GM18526 (cell line): ENCODE data around the gene METTL26.

Source experiments
- POLR2A ChIP-seq: IDR thresholded peaks from 3 replicates; pipeline ENCODE4 v1.6.1; 2011; ENCODE audit not compliant: insufficient read length; ENCODE audit errors: extremely low read depth

The METTL26 gene

DNA sequence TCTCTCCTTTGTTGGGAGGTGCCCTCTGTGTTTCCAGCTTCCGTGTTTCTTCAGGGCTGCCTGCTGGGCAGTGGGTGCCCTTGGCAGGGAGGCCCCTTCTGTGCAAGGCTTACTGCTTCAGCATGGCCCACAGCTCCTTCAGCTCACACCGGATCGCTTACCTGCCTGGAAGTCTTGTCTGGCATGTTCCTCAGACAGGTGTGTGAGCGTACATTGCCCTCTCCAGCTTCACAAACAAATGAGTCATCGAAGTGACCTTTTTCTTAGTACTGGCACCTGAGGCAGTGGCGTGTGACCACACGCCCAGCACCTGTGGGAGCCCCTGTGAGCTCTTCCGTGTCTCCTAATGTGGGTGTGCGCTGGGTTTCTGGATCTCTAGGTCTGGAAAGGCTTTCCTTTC, 42.7 kb downstream of the METTL26 start:
- no peak for TF ChIP-seq POLR2A

DNA sequence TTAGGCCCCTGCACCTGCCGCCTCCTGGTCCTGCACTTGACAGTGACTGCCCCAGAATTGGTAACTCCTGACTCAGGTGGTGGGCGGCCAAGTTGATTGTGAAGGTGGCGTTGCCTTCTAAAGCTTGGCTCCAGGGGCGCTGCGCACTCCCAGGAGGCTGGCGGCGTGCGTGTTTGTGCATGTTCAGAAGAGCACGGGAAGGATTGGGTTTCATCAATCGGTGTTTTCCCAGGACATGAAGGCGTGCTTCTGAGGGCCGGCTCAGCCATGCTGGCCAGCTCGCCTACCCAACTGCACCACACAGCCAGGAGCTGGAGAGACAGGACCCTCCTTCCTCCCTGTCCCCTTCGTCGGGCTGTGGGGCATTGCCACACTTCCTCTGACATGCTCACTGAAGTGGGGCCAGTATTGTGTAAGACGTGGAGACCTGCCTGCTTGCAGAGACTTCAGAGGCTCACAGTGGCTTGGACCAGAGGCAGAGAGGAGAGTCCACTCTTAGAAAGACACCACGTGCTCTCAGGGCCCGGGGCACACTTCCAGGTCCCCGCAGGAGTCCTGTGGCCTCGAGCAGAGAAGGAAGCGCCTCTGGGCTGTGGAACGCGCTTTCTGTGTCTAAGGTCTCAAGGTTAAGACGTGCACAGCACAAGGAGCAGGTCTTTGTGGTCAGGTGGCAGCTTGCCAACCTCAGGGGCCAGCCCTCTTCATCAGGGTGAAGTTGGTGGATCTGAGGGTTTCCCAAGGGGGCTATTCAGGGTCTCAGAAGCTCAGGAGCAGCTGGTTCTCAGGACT, 43.4 kb downstream of the METTL26 start:
- no peak for TF ChIP-seq POLR2A

DNA sequence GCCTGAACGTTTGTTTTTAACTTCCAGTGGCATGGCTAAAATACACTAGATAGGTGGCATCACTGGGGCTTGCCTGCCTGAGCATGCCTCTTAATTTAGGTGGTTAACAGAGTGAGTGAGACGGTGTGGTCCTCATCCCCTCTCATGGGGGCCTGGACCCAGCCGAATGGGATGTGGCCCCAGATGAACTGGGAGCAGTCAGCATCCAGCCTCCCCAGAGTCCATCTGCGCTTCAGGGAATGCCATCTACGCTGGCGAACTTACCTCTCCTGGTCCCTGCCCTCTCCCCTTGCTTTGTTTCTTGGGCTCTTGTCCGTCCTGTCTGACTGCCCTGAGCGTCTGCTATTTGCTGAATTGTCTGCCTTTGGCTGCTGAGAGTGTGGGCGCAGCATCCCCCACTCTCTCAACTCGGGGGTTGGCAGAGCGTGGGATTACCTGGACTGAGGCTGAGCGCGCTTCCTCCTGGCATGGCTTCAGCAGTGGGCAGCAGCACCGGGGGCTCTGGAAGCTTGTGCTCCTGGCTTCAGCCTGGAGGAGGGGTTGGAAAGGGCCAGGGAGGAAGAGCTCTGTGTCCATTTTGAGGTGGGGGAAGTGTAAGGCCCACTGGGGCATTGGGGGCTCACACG, 44.1 kb downstream of the METTL26 start:
- TF ChIP-seq POLR2A, result no peak

DNA sequence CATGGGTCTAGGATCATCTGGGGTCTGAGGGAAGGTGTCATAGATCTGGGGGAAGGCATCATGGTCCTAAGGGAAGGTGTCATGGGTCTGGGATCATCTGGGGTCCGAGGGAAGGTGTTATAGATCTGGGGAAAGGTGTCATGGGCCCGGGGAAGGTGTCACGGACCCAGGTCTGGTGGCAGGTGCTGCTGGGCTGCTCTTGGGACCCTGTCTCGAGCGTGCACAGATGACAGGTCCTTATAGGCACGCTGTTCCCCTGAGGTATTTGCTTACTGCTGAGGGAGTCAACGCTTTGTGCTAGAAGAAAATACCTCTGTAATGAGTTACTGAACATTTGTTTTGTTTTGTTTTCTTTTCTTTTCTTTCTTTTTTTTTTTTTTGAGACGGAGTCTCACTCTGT, 44.9 kb downstream of the METTL26 start:
- TF ChIP-seq POLR2A, result no peak

DNA sequence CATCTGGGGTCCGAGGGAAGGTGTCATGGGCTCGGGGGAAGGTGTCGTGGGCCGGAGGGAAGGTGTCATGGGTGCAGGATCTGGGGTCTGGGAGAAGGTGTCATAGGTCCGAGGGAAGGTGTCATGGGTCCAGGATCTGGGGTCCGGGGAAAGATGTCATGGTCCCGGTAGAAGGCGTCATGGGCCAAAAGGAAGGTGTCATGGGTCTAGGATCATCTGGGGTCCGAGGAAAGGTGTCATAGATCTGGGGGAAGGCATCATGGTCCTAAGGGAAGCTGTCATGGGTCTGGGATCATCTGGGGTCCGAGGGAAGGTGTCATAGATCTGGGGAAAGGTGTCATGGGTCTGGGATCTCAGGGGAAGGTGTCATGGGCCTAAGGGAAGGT, 45.3 kb downstream of the METTL26 start:
- TF ChIP-seq POLR2A, result no peak

DNA sequence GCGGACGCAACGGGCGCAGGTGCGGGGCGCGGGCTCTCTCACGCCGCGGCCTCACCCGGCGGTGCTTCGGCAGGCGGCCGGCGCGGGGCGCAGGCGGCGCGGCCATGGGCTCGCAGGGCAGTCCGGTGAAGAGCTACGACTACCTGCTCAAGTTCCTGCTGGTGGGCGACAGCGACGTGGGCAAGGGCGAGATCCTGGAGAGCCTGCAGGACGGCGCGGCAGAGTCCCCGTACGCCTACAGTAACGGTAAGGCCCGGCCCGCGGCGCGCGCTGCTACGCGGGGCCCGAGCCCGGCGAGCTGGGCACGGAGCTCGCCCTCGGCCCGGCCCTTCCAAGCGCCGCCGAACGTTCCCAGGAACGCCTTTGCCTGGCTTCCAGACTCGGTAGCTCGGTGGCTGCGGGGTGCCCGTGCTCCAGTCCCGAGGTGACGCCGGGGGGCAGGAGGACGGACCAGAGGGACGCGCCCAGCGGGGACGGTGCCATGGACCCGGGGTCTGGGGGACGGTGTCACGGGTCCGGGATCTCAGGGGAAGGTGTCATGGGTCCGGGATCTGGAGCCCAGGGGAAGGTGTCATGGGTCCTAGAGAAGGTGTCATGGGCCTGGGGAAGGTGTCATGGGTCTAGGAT, 45.8 kb downstream of the METTL26 start:
- TF ChIP-seq POLR2A, result no peak

DNA sequence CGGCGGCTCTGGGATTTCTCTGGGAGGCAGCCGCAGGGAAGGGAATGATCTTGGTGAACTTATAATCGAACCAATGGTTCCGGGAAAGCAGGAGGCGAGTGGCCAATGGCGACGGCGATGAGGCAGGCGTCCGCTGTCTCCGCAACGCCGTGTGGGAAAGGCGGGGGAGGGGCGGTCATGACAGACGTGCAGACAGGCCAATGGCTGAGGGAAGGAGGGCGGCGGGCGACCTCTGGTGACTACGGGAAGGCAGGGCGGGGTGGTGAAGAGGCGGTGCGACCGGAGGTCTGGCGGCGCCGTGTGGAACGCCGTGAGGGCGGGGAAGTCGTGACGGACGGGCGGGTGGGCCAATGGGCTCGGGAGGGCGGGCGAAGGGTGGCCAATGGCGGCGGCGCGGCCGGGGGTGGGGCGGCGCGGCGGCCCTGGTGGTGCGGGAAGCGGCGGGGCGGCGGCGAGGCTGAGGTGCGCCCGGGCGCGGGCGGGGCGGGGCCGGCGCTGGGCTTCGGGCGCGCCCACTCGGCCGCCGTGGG, 46.4 kb downstream of the METTL26 start, which contains the start of gene RAB40C:
TSS of gene RAB40C (plus strand) at position 409 of the 530 bp plus-strand sequence. CDS start 226 bp downstream, outside the sequence.
- peak; percentile 45 for TF ChIP-seq POLR2A

DNA sequence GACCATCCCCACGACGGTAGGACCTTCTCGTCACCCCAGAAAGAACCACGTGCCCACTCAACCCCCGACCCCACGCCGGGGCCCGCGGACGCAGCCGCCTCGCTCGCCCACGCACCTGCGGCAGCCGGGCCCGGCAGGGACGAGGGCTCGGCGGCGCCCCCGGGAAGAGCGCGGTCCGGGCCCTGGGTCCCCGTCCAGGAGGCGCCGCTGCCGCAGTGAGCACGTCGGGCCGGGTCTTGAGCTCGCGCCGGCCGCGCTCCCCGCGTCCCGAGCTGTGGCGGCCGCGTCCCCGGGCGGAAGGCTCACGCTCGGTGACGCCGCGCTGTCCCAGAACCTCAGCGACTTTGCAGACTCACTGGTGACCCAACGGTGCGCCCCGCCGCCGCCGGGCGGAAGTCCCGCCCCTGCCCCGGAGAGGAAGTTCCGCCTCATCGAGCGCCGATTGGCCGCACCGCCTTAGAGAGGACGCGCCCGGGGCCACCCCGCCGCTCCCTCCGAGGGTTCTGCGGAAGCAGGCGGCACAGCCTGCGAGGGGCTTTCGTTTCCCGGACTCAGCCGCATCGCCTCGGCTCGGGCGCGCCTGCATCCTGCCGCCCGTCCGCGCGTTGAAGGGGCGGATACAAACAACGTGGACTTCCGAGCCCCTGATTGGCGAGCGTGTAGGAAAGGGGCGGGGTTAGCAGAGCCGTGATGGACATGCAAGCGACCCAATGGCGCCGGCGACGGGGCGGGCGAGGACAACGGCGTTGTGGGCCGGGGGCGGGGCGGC, 47.0 kb downstream of the METTL26 start:
- TF ChIP-seq POLR2A, result peak; percentile 87

DNA sequence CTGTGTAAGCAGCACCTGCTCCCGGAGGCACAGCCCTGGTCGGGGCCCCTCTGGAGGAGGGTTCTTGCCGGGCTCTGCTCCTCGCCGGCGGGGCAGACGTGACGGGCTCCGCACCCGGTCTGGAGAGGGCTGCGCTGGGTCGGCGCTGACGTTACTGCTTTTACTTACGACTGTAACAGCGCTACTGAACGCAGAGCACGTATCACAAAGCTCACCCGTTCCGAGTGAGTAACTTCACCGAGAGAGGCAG, 47.5 kb downstream of the METTL26 start:
- no peak for TF ChIP-seq POLR2A

DNA sequence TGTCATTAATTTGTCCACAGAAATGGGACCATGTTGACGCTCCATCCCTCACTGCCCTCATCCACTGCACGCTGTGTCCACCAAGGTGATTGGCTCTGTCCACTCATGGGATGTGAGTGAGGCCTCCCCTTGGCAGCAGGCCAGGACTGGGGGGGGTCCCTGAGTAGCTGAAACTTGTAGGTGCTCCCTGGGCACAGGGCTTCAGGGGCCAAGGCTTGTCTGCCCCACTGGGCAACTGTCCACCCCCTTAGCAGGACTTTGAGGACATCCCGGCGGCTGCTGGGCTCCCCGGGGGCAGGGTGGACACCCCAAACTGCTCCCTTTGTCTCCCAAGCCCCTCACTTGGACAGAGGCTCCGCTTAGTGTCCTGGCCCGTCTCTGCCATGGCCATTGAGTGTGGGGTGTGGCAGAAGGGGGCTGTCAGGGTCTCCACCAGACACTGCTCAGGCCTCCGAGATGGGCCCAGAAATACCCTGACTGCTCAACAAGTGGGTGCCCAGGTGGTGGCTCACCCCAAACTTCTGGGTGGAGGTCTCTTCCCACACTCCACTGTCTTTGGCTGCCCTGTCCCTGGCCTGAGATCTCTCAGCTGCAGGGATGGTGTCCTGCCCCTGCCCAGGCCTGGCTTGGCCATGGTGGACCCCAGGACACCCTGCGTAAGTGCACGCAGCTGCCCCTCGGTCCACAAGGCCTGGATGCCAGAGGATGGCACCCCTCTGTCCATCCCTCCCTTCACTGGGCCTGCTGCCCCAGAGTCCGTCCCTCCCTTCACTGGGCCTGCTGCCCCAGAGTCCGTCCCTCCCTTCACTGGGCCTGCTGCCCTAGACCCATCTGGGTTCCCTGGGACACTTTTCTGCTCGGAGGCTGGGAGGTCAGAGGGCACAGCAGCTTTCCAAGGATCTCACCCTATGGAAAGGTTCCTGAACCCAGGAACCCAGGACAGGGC, 49.2 kb downstream of the METTL26 start:
- peak; percentile 28 for TF ChIP-seq POLR2A

DNA sequence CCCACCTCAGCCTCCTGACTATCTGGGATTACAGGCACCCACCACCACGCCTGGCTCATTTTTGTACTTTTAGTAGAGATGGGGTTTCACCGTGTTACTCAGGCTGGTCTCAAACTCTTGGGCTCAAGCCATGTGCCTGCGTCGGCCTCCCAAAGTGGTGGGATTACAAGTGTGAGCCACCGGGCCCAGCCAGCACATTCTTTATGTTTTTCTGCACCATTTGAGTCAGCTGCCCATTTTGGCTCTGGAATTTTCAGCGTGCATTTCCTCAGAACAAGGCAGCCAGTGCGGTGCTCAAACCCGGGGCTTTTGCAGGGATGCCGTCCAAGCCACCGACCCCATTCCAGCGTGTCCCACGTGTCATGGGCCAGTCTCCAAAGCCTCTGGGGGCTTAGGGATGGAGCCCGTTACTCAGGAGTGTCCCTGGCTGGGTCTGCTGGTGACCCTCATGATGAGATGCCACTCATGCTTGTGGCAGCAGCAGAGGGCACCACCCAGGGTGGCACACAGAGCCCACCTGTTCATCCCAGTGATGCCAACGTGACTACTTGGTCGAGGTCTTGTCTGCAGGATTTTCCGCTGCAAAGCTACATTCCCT, 50.0 kb downstream of the METTL26 start:
- no peak for TF ChIP-seq POLR2A

DNA sequence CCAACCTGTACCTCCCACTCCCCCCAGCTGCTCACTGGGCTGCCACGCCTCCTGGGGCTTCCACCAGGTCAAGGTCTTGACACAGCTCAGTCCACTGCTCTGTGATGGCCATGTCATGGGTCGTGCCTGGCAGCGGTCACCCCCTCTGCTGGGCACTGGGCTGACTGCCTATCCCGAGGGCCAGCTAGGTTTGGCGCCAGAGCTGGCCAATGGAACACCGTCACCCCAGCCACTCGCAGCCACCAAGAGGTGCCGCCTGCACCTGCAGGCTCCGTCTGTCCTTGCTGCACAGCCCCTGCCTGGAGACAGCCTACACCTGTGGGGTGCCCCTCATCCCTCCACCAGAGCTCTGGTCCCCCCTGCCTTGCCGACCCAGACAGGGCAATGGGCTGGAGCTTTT, 50.8 kb downstream of the METTL26 start:
- TF ChIP-seq POLR2A, result no peak
